Measurements from ENCODE around the gene KRT6B. TPM values are rescaled to one million over a fixed set of nuclear protein-coding genes. Genes with fewer than 3 reads are reported as not detected.

KRT6B gene
- total RNA-seq, 1 experiment from 2014 or later = not detected

- TF ChIP-seq CBX3 (IDR thresholded peaks at IDR 0.05; ENCODE audit: low read depth) (no peak), POLR2A (IDR thresholded peaks at IDR 0.05; ENCODE audit: borderline replicate concordance, extremely low read depth, insufficient read depth, insufficient read length) (no peak), JUND (IDR thresholded peaks at IDR 0.05) (no peak), POLR2AphosphoS5 (IDR thresholded peaks at IDR 0.05; ENCODE audit: low read depth, low read length) (no peak)
- no peaks in the 10 kb centered on the region for H3K9me3 ChIP-seq (ENCODE audit: control insufficient read depth in 1 of 2, insufficient read depth in 1 of 2, low read depth in 1 of 2, low read length in 2 of 2)
- no peak overlapping the region for H3K4me3 ChIP-seq (replicated peaks in 1 of 2; ENCODE audit: low read depth in 1 of 2, low read length in 2 of 2)
- CTCF ChIA-PET = no interaction called here
- no peaks in the 10 kb centered on the region for H4K20me1 ChIP-seq (ENCODE audit: insufficient read depth)
- no peaks in the 10 kb centered on the region for H3K27me3 ChIP-seq (ENCODE audit: insufficient read depth, low read length)
- H3K4me2 ChIP-seq (ENCODE audit: low read length) = no peak overlapping the region
- no peak overlapping the region for H3K9ac ChIP-seq (ENCODE audit: low read length)
- no peak overlapping the region for H3K27ac ChIP-seq (ENCODE audit: low read depth, low read length)
- ATAC-seq = no peak
- BruUV-seq (replicated peaks) = no TSS peak
- no peaks in the 10 kb centered on the region for H3K9me2 ChIP-seq (ENCODE audit: insufficient read depth)
- DNase-seq (ENCODE audit: low read depth, low spot score) = no peak
- POLR2A ChIA-PET = no interaction called here
- peaks cover 0 to 15% of the 10 kb centered on the region in 2 experiments; a peak in 2 of 4 replicates for H3K4me1 ChIP-seq (ENCODE audit: control insufficient read depth in 1 of 2, insufficient read depth in 2 of 2, low read length in 2 of 2)
- no peak overlapping the region for H2AFZ ChIP-seq (ENCODE audit: low read depth, low read length, poor library complexity, severe bottlenecking)
- H3K36me3 ChIP-seq (ENCODE audit: control insufficient read depth in 1 of 2, insufficient read depth in 2 of 2, low read length in 2 of 2) = no peaks in the 10 kb centered on the region
- RAD21 ChIA-PET (ENCODE audit: low non-redundant PET in 1 of 2, low total read pairs in 2 of 2, uncharacterized antibody in 2 of 2, unreplicated experiment in 2 of 2) = no interaction called here
- H3K79me2 ChIP-seq (ENCODE audit: insufficient read depth, low read length) = no peaks in the 10 kb centered on the region
- intact Hi-C loops (cut with micrococcal nuclease) = no loop called here
Observed at GRCh38 chr12:52419656-52420055, 32.3 kb downstream of the KRT6B start.

- Histone ChIP-seq H3K4me3 (replicated peaks in 1 of 2; ENCODE audit: low read depth in 1 of 2, low read length in 2 of 2) (no peak overlapping the region), H3K9me2 (ENCODE audit: insufficient read depth) (no peaks in the 10 kb centered on the region), H3K36me3 (ENCODE audit: control insufficient read depth in 1 of 2, insufficient read depth in 2 of 2, low read length in 2 of 2) (no peaks in the 10 kb centered on the region), H3K4me1 (ENCODE audit: control insufficient read depth in 1 of 2, insufficient read depth in 2 of 2, low read length in 2 of 2) (peaks cover 0 to 14% of the 10 kb centered on the region in 2 experiments; a peak in 1 of 4 replicates), H3K4me2 (ENCODE audit: low read length) (no peak overlapping the region), H3K9me3 (ENCODE audit: control insufficient read depth in 1 of 2, insufficient read depth in 1 of 2, low read depth in 1 of 2, low read length in 2 of 2) (no peaks in the 10 kb centered on the region), H3K9ac (ENCODE audit: low read length) (no peak overlapping the region), H4K20me1 (ENCODE audit: insufficient read depth) (no peaks in the 10 kb centered on the region), H2AFZ (ENCODE audit: low read depth, low read length, poor library complexity, severe bottlenecking) (no peak overlapping the region), H3K27me3 (ENCODE audit: insufficient read depth, low read length) (no peaks in the 10 kb centered on the region), H3K27ac (ENCODE audit: low read depth, low read length) (no peak overlapping the region), H3K79me2 (ENCODE audit: insufficient read depth, low read length) (no peaks in the 10 kb centered on the region)
- ChIA-PET RAD21 (ENCODE audit: low non-redundant PET in 1 of 2, low total read pairs in 2 of 2, uncharacterized antibody in 2 of 2, unreplicated experiment in 2 of 2) (no interaction called here), POLR2A (no interaction called here), CTCF (no interaction called here)
- ATAC-seq = no peak
- DNase-seq (ENCODE audit: low read depth, low spot score) = no peak
- TF ChIP-seq POLR2A (IDR thresholded peaks at IDR 0.05; ENCODE audit: borderline replicate concordance, extremely low read depth, insufficient read depth, insufficient read length) (no peak), SP1 (IDR thresholded peaks at IDR 0.05; ENCODE audit: low read depth) (no peak), FOSL1 (IDR thresholded peaks at IDR 0.05; ENCODE audit: low read depth) (no peak), SRF (IDR thresholded peaks at IDR 0.05; ENCODE audit: low read depth) (no peak), POLR2AphosphoS5 (IDR thresholded peaks at IDR 0.05; ENCODE audit: low read depth, low read length) (no peak), CTCF (IDR thresholded peaks at IDR 0.05 in 2 of 3, conservative IDR thresholded peaks at IDR 0.05 in 1 of 3; ENCODE audit: borderline replicate concordance in 1 of 3, insufficient read depth in 1 of 3, low read depth in 2 of 3, low read length in 2 of 3) (no peak), SIN3A (IDR thresholded peaks at IDR 0.05; ENCODE audit: low read depth) (no peak), YY1 (IDR thresholded peaks at IDR 0.05; ENCODE audit: extremely low read depth, insufficient replicate concordance, low read depth, low read length) (no peak), ELF1 (IDR thresholded peaks at IDR 0.05; ENCODE audit: borderline replicate concordance, low read depth) (no peak), REST (IDR thresholded peaks at IDR 0.05; ENCODE audit: low read depth) (no peak)
- BruUV-seq (replicated peaks) = no TSS peak
- intact Hi-C loops (cut with micrococcal nuclease) = no loop called here
Observed at GRCh38 chr12:52418576-52419110, 33.3 kb downstream of the KRT6B start.
